ENCODE measurements around the gene EIF4A3.

- TF ChIP-seq POLR2A (IDR thresholded peaks at IDR 0.05): no peak
- no peak for TF ChIP-seq CTCF (IDR thresholded peaks at IDR 0.05 in 4 of 5, conservative IDR thresholded peaks at IDR 0.05 in 1 of 5)
Observed at GRCh38 chr17:80109713-80110446, 37.0 kb downstream of the EIF4A3 start.
